Smooth muscle cell (in vitro differentiated cells): ENCODE measurements around the gene DALRD3. TPM values are rescaled to one million over a fixed set of nuclear protein-coding genes. Genes with fewer than 3 reads are reported as not detected.

Experiments used
- DNase-seq: peaks from one replicate; lab custom pipeline; 2025; ENCODE audit not compliant: unreplicated experiment; lab: John Stamatoyannopoulos, UW
- H2AFZ ChIP-seq: fragments of 200-600 bp; sonication (generic); 2 replicates; pipeline ENCODE4 v1.6.0; 2016; ENCODE audit warnings: antibody characterized with exemption, low read depth, mild to moderate bottlenecking
- H3F3A ChIP-seq: fragments of 200-600 bp; sonication (generic); 2 replicates; pipeline ENCODE4 v1.6.0; 2017; ENCODE audit warnings: antibody characterized with exemption, low read depth
- H3K27ac ChIP-seq: fragments of 200-600 bp; sonication (generic); 2 replicates; pipeline ENCODE4 v1.5.1; 2016; ENCODE audit warnings: low read depth, mild to moderate bottlenecking
- H3K27me3 ChIP-seq: fragments of 200-600 bp; sonication (generic); 2 replicates; pipeline ENCODE4 v1.6.1; 2016; ENCODE audit warnings: low read depth, mild to moderate bottlenecking
- H3K36me3 ChIP-seq: fragments of 200-600 bp; sonication (generic); 2 replicates; pipeline ENCODE4 v1.5.1; 2016; ENCODE audit warnings: low read depth
- H3K4me1 ChIP-seq: fragments of 200-600 bp; sonication (generic); 2 replicates; pipeline ENCODE4 v1.5.1; 2016; ENCODE audit warnings: low read depth
- H3K4me2 ChIP-seq: fragments of 200-600 bp; sonication (generic); 2 replicates; pipeline ENCODE4 v1.6.0; 2016; ENCODE audit warnings: mild to moderate bottlenecking
- H3K4me3 ChIP-seq: fragments of 200-600 bp; sonication (generic); 2 replicates; pipeline ENCODE4 v1.5.1; 2016; ENCODE audit warnings: mild to moderate bottlenecking
- H3K79me2 ChIP-seq: fragments of 200-600 bp; sonication (generic); 2 replicates; pipeline ENCODE4 v1.6.0; 2016; ENCODE audit warnings: low read depth, mild to moderate bottlenecking
- H3K9ac ChIP-seq: fragments of 200-600 bp; sonication (generic); 2 replicates; pipeline ENCODE4 v1.6.0; 2016; ENCODE audit warnings: low read depth
- H3K9me3 ChIP-seq: fragments of 200-600 bp; sonication (generic); replicated peaks from 2 replicates; pipeline ENCODE4 v1.5.1; 2016; ENCODE audit warnings: low read depth
- H4K20me1 ChIP-seq: fragments of 200-600 bp; sonication (generic); 2 replicates; pipeline ENCODE4 v1.6.0; 2016; ENCODE audit warnings: low read depth
- WGBS: methylation state at CpG from one replicate; pipeline ENCODE4 v1.1.7; 2016; ENCODE audit warnings: low lambda C conversion rate; 5-methylcytosine and 5-hydroxymethylcytosine counted together
- polyA plus RNA-seq: library from polyadenylated mRNA; unstranded; fragments of >200 nt; fragmentation: Nextera tagmentation; extraction: Ambion mirVana; gene quantifications from 2 replicates; pipeline ENCODE4 v1.2.1, GENCODE V29; 2016
- total RNA-seq: library from RNA; depleted of rRNA; stranded (reverse); fragments of >200 nt; gene quantifications from 2 replicates; pipeline ENCODE4 v1.2.3, GENCODE V29; 2014
- TF ChIP-seq, protein P1 (sequence below): fragments of 200-600 bp; sonication (generic); IDR thresholded peaks from 2 replicates; pipeline ENCODE4 v1.5.1; 2017; ENCODE audit warnings: borderline replicate concordance, mild to moderate bottlenecking, antibody characterized with exemption; ENCODE audit not compliant: insufficient read depth, poor library complexity, severe bottlenecking

The DALRD3 gene
- total and polyA plus RNA-seq, 2 experiments from 2014 or later, result 35.6 to 39.0 TPM

DNA sequence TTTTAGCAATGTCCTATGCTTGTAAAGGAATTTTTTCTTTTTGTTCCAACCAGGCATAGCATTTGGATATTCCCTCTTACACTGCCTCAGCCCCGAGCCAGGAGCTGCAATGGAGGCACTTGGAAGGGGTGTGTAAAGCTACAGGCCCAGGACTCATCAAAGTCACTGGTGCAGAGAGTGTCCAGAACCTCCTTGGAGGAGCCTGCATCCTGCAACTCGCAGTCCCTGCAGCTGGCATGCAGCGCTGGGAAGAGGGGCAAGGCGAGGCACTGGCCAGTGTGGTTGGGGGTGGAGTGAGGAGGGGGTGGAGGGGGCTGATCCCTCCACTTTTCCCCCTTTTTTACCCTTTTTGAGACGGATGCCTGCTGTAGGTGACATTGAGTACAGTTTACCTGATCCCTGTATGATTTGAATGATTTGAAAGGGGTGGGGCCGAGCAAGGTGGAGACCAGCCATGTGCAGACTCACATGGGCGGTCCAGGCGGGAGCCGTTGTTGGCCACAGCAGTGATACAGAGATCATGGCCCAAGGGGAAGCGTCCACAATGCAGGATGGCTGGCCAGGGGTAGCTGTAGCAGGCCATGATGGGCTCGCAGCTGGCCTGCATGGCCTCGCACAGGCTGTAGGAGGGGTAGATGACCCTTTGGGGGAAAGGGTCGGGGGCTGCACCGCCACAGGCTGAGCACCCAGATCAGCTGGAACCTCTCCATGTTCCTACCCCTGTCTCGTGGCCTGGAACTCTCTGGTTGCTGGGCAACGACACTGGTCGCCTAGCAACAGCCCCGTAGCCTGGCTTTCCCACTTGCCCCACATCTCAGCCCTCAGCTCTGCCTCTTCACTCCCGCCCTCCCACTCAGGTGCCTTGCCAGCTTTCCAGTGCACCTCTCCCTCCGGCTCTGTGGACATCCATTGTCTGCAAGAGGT is 20.4 kb downstream of the DALRD3 start:
- Histone ChIP-seq H3K4me2 (no peak overlapping the region), H2AFZ (no peak overlapping the region), H3K4me1 (peaks cover 8% of the 10 kb centered on the region), H3K36me3 (no peaks in the 10 kb centered on the region), H3K79me2 (peaks cover 2% of the 10 kb centered on the region), H4K20me1 (no peaks in the 10 kb centered on the region), H3K27ac (no peak overlapping the region), H3K27me3 (no peaks in the 10 kb centered on the region), H3F3A (no peaks in the 10 kb centered on the region), H3K9ac (no peak overlapping the region), H3K4me3 (no peak overlapping the region), H3K9me3 (no peaks in the 10 kb centered on the region)
- 91% methylated on average over 17 of the region's 20 CpGs for WGBS
- DNase-seq, result no peak
- TF ChIP-seq, protein P1, sequence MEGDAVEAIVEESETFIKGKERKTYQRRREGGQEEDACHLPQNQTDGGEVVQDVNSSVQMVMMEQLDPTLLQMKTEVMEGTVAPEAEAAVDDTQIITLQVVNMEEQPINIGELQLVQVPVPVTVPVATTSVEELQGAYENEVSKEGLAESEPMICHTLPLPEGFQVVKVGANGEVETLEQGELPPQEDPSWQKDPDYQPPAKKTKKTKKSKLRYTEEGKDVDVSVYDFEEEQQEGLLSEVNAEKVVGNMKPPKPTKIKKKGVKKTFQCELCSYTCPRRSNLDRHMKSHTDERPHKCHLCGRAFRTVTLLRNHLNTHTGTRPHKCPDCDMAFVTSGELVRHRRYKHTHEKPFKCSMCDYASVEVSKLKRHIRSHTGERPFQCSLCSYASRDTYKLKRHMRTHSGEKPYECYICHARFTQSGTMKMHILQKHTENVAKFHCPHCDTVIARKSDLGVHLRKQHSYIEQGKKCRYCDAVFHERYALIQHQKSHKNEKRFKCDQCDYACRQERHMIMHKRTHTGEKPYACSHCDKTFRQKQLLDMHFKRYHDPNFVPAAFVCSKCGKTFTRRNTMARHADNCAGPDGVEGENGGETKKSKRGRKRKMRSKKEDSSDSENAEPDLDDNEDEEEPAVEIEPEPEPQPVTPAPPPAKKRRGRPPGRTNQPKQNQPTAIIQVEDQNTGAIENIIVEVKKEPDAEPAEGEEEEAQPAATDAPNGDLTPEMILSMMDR, result no peak

DNA sequence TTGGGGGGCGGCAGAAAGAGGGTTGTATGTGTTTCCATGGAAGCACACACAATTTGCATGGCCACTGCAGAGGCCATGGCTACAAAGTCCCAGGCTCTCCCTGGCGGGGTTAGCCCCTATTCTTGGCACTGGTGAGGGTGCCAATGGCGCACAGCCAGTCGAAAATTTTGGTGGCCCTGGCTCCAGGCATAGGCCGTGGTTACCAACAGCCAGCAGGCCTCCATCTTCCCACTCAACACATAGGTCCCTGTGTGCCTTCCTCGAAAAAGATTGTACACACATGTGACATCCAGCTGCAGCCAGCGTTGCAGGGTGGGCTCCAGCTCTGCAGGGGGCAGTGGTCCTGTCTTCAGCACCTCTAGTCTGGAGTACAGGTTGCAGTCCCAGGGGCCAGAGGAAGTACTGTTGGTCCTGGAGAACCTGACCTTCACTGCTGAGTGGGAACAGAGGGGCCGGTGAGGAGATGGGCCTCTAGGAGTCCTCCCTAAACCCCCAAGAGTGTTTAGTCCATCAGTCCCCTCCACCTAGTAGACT is 21.2 kb downstream of the DALRD3 start:
- TF ChIP-seq, protein P1, result no peak
- Histone ChIP-seq H4K20me1 (no peaks in the 10 kb centered on the region), H3K79me2 (peaks cover 10% of the 10 kb centered on the region), H3K36me3 (no peaks in the 10 kb centered on the region), H3K27me3 (no peaks in the 10 kb centered on the region), H3F3A (no peaks in the 10 kb centered on the region), H3K9ac (no peak overlapping the region), H3K4me2 (no peak overlapping the region), H3K27ac (no peak overlapping the region), H3K4me3 (no peak overlapping the region), H2AFZ (no peak overlapping the region), H3K4me1 (peaks cover 8% of the 10 kb centered on the region), H3K9me3 (no peaks in the 10 kb centered on the region)
- DNase-seq, result no peak
- 92% methylated on average over 8 of the region's 8 CpGs for WGBS

- 95% methylated on average over 8 of the region's 8 CpGs for WGBS
- Histone ChIP-seq H3K4me3 (no peak overlapping the region), H3K9me3 (no peaks in the 10 kb centered on the region), H3K4me1 (peaks cover 10% of the 10 kb centered on the region), H3F3A (no peaks in the 10 kb centered on the region), H3K9ac (no peak overlapping the region), H3K4me2 (no peak overlapping the region), H3K27ac (no peak overlapping the region), H2AFZ (no peak overlapping the region), H4K20me1 (no peaks in the 10 kb centered on the region), H3K79me2 (peaks cover 15% of the 10 kb centered on the region), H3K27me3 (no peaks in the 10 kb centered on the region), H3K36me3 (no peaks in the 10 kb centered on the region)
- DNase-seq, result no peak
- TF ChIP-seq, protein P1, result no peak
Measured at GRCh38 chr3:48996640-48997039, 21.7 kb downstream of the DALRD3 start.
